SW480 (cell line): ENCODE data around the gene NLRP13.

Source experiments
- DNase-seq: peaks from one replicate; pipeline ENCODE4 v3.0.0-alpha.2; 2016; ENCODE audit warnings: low spot score

NLRP13 gene

DNA sequence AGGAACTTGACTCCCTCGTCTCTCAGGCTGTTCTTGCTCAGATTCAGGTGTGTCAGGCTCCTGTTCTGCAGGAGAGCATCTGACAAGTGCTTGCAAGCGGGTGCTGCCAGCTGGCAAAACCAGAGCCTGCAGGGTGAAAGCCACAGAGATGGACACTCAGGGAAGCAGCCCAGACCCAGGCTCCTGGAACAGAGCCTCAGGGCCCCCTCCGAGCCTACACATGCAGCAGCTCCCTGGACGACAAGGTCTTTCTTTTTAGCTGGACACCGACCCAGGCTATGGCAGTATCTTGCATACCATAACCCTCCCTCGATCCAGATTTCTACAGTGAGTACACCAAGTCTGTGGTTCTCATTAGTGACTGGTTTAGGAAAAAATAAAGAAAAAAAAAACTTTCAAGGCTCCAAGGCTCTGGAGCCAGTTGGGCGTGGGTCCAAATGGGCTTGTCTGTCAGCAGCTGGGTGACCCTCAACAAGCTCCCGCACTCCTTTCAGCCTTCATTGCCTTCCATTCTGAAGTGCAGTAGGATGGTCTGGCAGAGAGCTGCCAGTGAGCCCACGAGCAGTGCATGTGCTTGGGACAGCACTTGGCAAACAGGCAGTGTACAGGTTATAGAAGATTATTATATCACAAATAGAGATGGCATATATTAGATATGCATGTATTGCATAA, 29.9 kb downstream of the NLRP13 start:
- DNase-seq, result no peak

- no peak for DNase-seq
Measured at GRCh38 chr19:55901369-55902079, 30.6 kb downstream of the NLRP13 start.

DNA sequence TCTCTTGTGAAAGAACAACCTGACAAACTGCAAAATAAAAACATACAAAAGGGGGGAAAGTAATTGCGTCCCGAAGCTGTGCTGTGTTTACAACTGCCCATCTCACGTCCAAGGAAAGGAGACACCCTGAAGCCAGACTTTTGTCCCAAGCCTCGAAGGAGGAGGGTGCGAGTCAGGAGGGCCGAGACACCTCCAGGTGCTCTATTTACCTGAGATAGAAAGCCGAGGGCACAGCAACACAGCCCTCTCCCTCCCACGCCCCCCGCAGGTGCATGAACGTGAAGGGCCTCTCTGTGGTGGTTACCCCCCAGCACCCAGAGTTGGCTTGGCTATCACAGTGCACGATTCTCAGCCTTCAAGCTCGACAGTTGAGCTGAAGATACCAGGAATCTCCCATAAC, 33.2 kb downstream of the NLRP13 start:
- DNase-seq, result no peak

- DNase-seq, result no peak
Measured at GRCh38 chr19:55882626-55883025, 49.5 kb downstream of the NLRP13 start.

- DNase-seq, result no peak
Measured at GRCh38 chr19:55877211-55877610, 54.9 kb downstream of the NLRP13 start.

- DNase-seq, result no peak
Measured at GRCh38 chr19:55870736-55871135, 61.4 kb downstream of the NLRP13 start.

DNA sequence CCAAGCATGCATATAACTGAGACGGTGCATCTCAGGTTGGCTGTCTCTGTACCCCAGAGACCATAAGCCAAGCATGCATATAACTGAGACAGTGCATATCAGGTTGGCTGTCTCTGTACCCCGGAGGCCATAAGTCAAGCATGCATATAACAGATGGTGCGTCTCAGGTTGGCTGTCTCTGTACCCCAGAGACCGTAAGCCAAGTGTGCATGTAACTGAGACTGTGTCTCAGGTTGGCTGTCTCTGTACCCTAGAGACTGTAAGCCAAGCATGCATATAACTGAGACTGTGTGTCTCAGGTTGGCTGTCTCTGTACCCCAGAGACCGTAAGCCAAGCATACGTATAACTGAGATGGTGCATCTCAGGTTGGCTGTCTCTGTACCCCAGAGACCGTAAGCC, 65.0 kb downstream of the NLRP13 start:
- DNase-seq, result no peak

GRCh38 chr19:55866521-55866920, 65.6 kb downstream of the NLRP13 start:
- no peak for DNase-seq

- DNase-seq, result no peak
Measured at GRCh38 chr19:55858969-55859368, 73.2 kb downstream of the NLRP13 start.

GRCh38 chr19:55858401-55858800, 73.7 kb downstream of the NLRP13 start:
- no peak for DNase-seq

DNA sequence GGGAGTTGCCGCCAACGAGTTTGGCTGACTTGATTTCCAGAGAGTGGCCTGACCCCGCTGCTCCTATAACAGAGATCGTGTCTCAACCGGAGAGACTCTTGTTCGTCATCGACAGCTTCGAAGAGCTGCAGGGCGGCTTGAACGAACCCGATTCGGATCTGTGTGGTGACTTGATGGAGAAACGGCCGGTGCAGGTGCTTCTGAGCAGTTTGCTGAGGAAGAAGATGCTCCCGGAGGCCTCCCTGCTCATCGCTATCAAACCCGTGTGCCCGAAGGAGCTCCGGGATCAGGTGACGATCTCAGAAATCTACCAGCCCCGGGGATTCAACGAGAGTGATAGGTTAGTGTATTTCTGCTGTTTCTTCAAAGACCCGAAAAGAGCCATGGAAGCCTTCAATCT, 74.2 kb downstream of the NLRP13 start:
- no peak for DNase-seq

GRCh38 chr19:55857149-55857548, 75.0 kb downstream of the NLRP13 start:
- no peak for DNase-seq

DNA sequence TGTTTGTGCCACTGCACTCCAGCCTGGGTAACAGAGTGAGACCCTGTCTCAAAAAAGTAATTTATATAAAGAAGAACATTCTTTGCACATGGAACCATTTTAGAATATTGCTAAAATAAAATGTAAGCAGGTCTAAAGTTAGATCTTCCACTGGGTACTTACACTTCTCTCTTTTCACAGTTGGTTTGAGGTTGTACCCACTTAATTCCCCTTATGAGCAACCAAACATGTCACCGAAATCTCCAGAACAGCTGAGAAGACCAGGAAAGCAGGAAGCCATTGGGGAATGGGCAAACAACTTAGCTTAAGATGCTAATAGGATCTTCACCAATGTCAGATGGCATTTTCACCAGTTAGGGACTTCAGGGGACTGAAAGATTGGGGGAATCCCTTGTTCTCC, 77.0 kb downstream of the NLRP13 start:
- DNase-seq, result no peak
